SK-N-SH (cell line): ENCODE data around the gene ZNF766. TPM values are rescaled to one million over a fixed set of nuclear protein-coding genes. Genes with fewer than 3 reads are reported as not detected.

Experiments
- CTCF ChIA-PET: fragments of 300-600, 350-600 bp; formaldehyde crosslinking; extraction: SDS; loops from one replicate; lab custom pipeline; 2021; lab: Yijun Ruan, JAX
- POLR2A ChIA-PET: fragments of 350-600 bp; sonication (Branson Sonifier 250); formaldehyde crosslinking; extraction: SDS; loops from one replicate; lab custom pipeline; 2020; ENCODE audit warnings: antibody characterized with exemption, inconsistent platforms; lab: Yijun Ruan, JAX
- DNase-seq: peaks from one replicate; pipeline ENCODE4 v3.0.0; 2012
- H2AFZ ChIP-seq: fragments of 200-600 bp; sonication (generic); 2 replicates; pipeline ENCODE4 v1.8.1; 2016; ENCODE audit warnings: antibody characterized with exemption, mild to moderate bottlenecking, low read depth
- H3F3A ChIP-seq: fragments of 200-600 bp; sonication (generic); replicated peaks from 2 replicates; pipeline ENCODE3; 2016; ENCODE audit warnings: antibody characterized with exemption, mild to moderate bottlenecking; ENCODE audit not compliant: insufficient read depth
- H3K27ac ChIP-seq, 2 experiments: fragments of 200-500 bp in 1 of 2; fragments of 200-600 bp in 1 of 2; sonication (Bioruptor generic) in 1 of 2; sonication (generic), shearing (Covaris generic) in 1 of 2; 2 replicates each; pipeline versions ENCODE4 v1.5.1 to v1.6.1; 2014 to 2016; ENCODE audit warnings: low read depth in 2 of 2, inconsistent platforms in 1 of 2, low read length in 1 of 2, mild to moderate bottlenecking in 1 of 2, mixed read lengths in 1 of 2
- H3K27me3 ChIP-seq: fragments of 200-600 bp; sonication (generic), shearing (Covaris generic); 2 replicates; pipeline ENCODE4 v1.6.1; 2016; ENCODE audit warnings: mixed run types; ENCODE audit not compliant: insufficient read depth
- H3K36me3 ChIP-seq, 2 experiments: fragments of 200-500 bp in 1 of 2; fragments of 200-600 bp in 1 of 2; sonication (Bioruptor generic) in 1 of 2; sonication (generic) in 1 of 2; replicated peaks in 1 of 2; 2 replicates each; pipeline versions ENCODE3 to v1.5.1; 2014 to 2016; ENCODE audit warnings: low read length in 1 of 2, mild to moderate bottlenecking in 1 of 2; ENCODE audit not compliant: insufficient read depth in 2 of 2, control insufficient read depth in 1 of 2
- H3K4me1 ChIP-seq, 2 experiments: fragments of 200-500 bp in 1 of 2; fragments of 200-600 bp in 1 of 2; sonication (Bioruptor generic) in 1 of 2; sonication (generic), shearing (Covaris generic) in 1 of 2; 2 replicates each; pipeline versions ENCODE4 v1.5.1 to v1.6.1; 2014 to 2016; ENCODE audit warnings: low read depth in 1 of 2, low read length in 1 of 2, mixed run types in 1 of 2; ENCODE audit not compliant: insufficient read depth in 2 of 2, control insufficient read depth in 1 of 2
- H3K4me2 ChIP-seq: fragments of 200-600 bp; sonication (generic), shearing (Covaris generic); 2 replicates; pipeline ENCODE4 v1.6.1; 2017; ENCODE audit warnings: mixed run types
- H3K4me3 ChIP-seq, 2 experiments: fragments of 200-500 bp in 1 of 2; fragments of 200-600 bp in 1 of 2; sonication (Bioruptor generic) in 1 of 2; sonication (generic), shearing (Covaris generic) in 1 of 2; 2 replicates each; pipeline versions ENCODE4 v1.5.1 to v1.8.1; 2014 to 2016; ENCODE audit warnings: low read depth in 2 of 2, inconsistent platforms in 1 of 2, low read length in 1 of 2, mild to moderate bottlenecking in 1 of 2, mixed read lengths in 1 of 2, moderate library complexity in 1 of 2
- H3K79me2 ChIP-seq: fragments of 200-600 bp; sonication (generic); 2 replicates; pipeline ENCODE4 v1.8.1; 2017; ENCODE audit warnings: mild to moderate bottlenecking; ENCODE audit not compliant: insufficient read depth
- H3K9ac ChIP-seq: fragments of 200-600 bp; sonication (generic); 2 replicates; pipeline ENCODE4 v1.6.1; 2017; ENCODE audit warnings: mixed run types
- H3K9me2 ChIP-seq: fragments of 200-600 bp; sonication (generic); 2 replicates; pipeline ENCODE4 v1.6.1; 2017; ENCODE audit warnings: mixed run types
- H3K9me3 ChIP-seq: fragments of 200-600 bp; sonication (generic); 2 replicates; pipeline ENCODE4 v1.6.1; 2017; ENCODE audit warnings: mixed run types, mild to moderate bottlenecking, moderate library complexity
- H4K20me1 ChIP-seq: fragments of 200-600 bp; sonication (generic); 2 replicates; pipeline ENCODE4 v1.6.1; 2017; ENCODE audit warnings: mild to moderate bottlenecking, mixed run types; ENCODE audit not compliant: insufficient read depth
- CTCF ChIP-seq: fragments of 200-600 bp; sonication (generic); IDR thresholded peaks from 2 replicates; pipeline ENCODE4 v1.6.1; 2017; ENCODE audit warnings: antibody characterized with exemption, mild to moderate bottlenecking, moderate library complexity
- FOXM1 ChIP-seq: IDR thresholded peaks from 2 replicates; pipeline ENCODE4 v1.4.0; 2012; ENCODE audit warnings: low read depth, mild to moderate bottlenecking
- GABPA ChIP-seq: IDR thresholded peaks from 2 replicates; pipeline ENCODE4 v1.4.0; 2012; ENCODE audit warnings: low read depth, mild to moderate bottlenecking
- GATA2 ChIP-seq: sonication (generic); formaldehyde crosslinking; IDR thresholded peaks from 2 replicates; pipeline ENCODE4 v1.5.0; 2020; ENCODE audit warnings: mild to moderate bottlenecking, missing genetic modification reagents
- IRF3 ChIP-seq: fragments of 150-350 bp; IDR thresholded peaks from 2 replicates; pipeline ENCODE4 v1.6.1; 2016; ENCODE audit warnings: mild to moderate bottlenecking, low read depth, low read length
- JUND ChIP-seq: IDR thresholded peaks from 2 replicates; pipeline ENCODE4 v1.4.0; 2012
- MEF2A ChIP-seq: IDR thresholded peaks from 2 replicates; pipeline ENCODE4 v1.4.0; 2012; ENCODE audit warnings: low read depth, borderline replicate concordance
- MXI1 ChIP-seq: IDR thresholded peaks from 2 replicates; pipeline ENCODE4 v1.6.1; 2012; ENCODE audit warnings: mild to moderate bottlenecking, low read depth, low read length, improper control_type of control experiment
- NFIC ChIP-seq: IDR thresholded peaks from 2 replicates; pipeline ENCODE4 v1.4.0; 2012; ENCODE audit warnings: borderline replicate concordance
- PBX3 ChIP-seq: IDR thresholded peaks from 2 replicates; pipeline ENCODE4; 2012
- RAD21 ChIP-seq: IDR thresholded peaks from 2 replicates; pipeline ENCODE4 v1.6.1; 2012; ENCODE audit warnings: mild to moderate bottlenecking, low read length
- RXRA ChIP-seq: IDR thresholded peaks from 2 replicates; pipeline ENCODE4 v1.4.0; 2012; ENCODE audit warnings: low read depth, mild to moderate bottlenecking, borderline replicate concordance
- SIN3A ChIP-seq: IDR thresholded peaks from 2 replicates; pipeline ENCODE4 v1.6.1; 2012; ENCODE audit warnings: low read depth, mild to moderate bottlenecking, low read length, moderate library complexity, borderline replicate concordance
- SMC3 ChIP-seq: IDR thresholded peaks from 2 replicates; pipeline ENCODE4 v1.6.1; 2012; ENCODE audit warnings: low read depth, low read length, improper control_type of control experiment
- USF1 ChIP-seq: IDR thresholded peaks from 2 replicates; pipeline ENCODE4 v1.4.0; 2012; ENCODE audit warnings: low read depth, borderline replicate concordance
- USF2 ChIP-seq: fragments of 150-350 bp; IDR thresholded peaks from 2 replicates; pipeline ENCODE4 v1.6.1; 2017; ENCODE audit warnings: antibody characterized with exemption, low read length, low read depth, borderline replicate concordance
- ZBTB33 ChIP-seq: IDR thresholded peaks from 2 replicates; pipeline ENCODE4 v1.4.0; 2012; ENCODE audit warnings: low read depth, borderline replicate concordance
- WGBS: methylation state at CpG from one replicate; pipeline ENCODE4 v1.1.6; 2017; ENCODE audit warnings: low lambda C conversion rate; 5-methylcytosine and 5-hydroxymethylcytosine counted together
- polyA plus RNA-seq, 3 experiments: library from polyadenylated mRNA; depleted of rRNA; stranded (reverse); fragments of >200 nt; gene quantifications; 2 replicates each; pipeline ENCODE4 v1.2.3, GENCODE V29; 2012

ZNF766 gene
- polyA plus RNA-seq, 1 of the 3 experiments (the other 2 are of a cell fraction) = 3.9 TPM

GRCh38 chr19:52244021-52244420 is 25.4 kb upstream of the ZNF766 start:
- Histone ChIP-seq H3K4me2 (no peak overlapping the region), H3K9me3 (no peaks in the 10 kb centered on the region), H3F3A (no peaks in the 10 kb centered on the region), H2AFZ (no peak overlapping the region), H4K20me1 (no peaks in the 10 kb centered on the region), H3K79me2 (no peaks in the 10 kb centered on the region), H3K9me2 (no peaks in the 10 kb centered on the region), H3K27ac (no peak overlapping the region), H3K4me3 (no peak overlapping the region)
- CTCF ChIA-PET = interaction anchor here (1.7 kb wide), 1 partner anchor 15 kb away, joined by 4 read pairs; no protein-coding TSS in a partner anchor
- no peak for DNase-seq
- TF ChIP-seq JUND (no peak), MEF2A (no peak), SMC3 (no peak), NFIC (no peak), FOXM1 (no peak), ZBTB33 (no peak), IRF3 (no peak), USF2 (no peak), GABPA (no peak)
- TF ChIP-seq, all 33 proteins: peak for 0
- H3K36me3 ChIP-seq = no peaks in the 10 kb centered on the region
- no peak overlapping the region for H3K9ac ChIP-seq
- 37% methylated on average over 12 of the region's 12 CpGs for whole genome bisulfite sequencing
- POLR2A ChIA-PET = no interaction called here
- H3K4me1 ChIP-seq = no peaks in the 10 kb centered on the region
- H3K27me3 ChIP-seq = no peaks in the 10 kb centered on the region

- peak; percentile 34 for DNase-seq
- Histone ChIP-seq H3K36me3 (no peaks in the 10 kb centered on the region), H3K4me2 (no peak overlapping the region), H4K20me1 (no peaks in the 10 kb centered on the region), H3K27me3 (no peaks in the 10 kb centered on the region), H3K4me3 (no peak overlapping the region; a peak in 1 of 4 replicates), H2AFZ (no peak overlapping the region), H3K4me1 (no peaks in the 10 kb centered on the region), H3K9ac (no peak overlapping the region), H3K79me2 (no peaks in the 10 kb centered on the region), H3K9me3 (no peaks in the 10 kb centered on the region), H3K27ac (no peak overlapping the region), H3F3A (no peaks in the 10 kb centered on the region), H3K9me2 (no peaks in the 10 kb centered on the region)
- ChIA-PET CTCF (interaction anchor here (0.7 to 1.2 kb wide), 2 partner anchors 11 to 17 kb away, joined by 3 to 5 read pairs; no protein-coding TSS in a partner anchor), POLR2A (interaction anchor here (0.5 kb wide), 1 partner anchor 120 kb away, joined by 3 read pairs; no protein-coding TSS in a partner anchor)
- 22% methylated on average over 6 of the region's 6 CpGs for WGBS
- TF ChIP-seq SMC3 = peak; percentile 40
- TF ChIP-seq ZBTB33 = no peak
- no peak for TF ChIP-seq SIN3A
- TF ChIP-seq CTCF = peak; percentile 39; the same call in 1 of the 2 replicates
- TF ChIP-seq MXI1 = no peak
- TF ChIP-seq PBX3 = no peak
- TF ChIP-seq JUND = no peak
- TF ChIP-seq MEF2A = no peak
- TF ChIP-seq NFIC = no peak
- TF ChIP-seq RXRA = no peak
- TF ChIP-seq USF1 = no peak
- TF ChIP-seq GATA2 (CRISPR knock-in tag) = no peak
- peak; percentile 69 for TF ChIP-seq RAD21
Measured at GRCh38 chr19:52248241-52248640, 21.1 kb upstream of the ZNF766 start.
